ENCODE measurements around the gene SLC12A4. TPM values are rescaled to one million over a fixed set of nuclear protein-coding genes. Genes with fewer than 3 reads are reported as not detected.
"Not testable (repeated sequence)": the region's sequence is repeated elsewhere in the genome, so short reads cannot be mapped to it uniquely, and the experiment has no call there.

SLC12A4 gene
- total and polyA plus RNA-seq, 5 donors = 49.3 to 114 (median 65.1) TPM

DNA sequence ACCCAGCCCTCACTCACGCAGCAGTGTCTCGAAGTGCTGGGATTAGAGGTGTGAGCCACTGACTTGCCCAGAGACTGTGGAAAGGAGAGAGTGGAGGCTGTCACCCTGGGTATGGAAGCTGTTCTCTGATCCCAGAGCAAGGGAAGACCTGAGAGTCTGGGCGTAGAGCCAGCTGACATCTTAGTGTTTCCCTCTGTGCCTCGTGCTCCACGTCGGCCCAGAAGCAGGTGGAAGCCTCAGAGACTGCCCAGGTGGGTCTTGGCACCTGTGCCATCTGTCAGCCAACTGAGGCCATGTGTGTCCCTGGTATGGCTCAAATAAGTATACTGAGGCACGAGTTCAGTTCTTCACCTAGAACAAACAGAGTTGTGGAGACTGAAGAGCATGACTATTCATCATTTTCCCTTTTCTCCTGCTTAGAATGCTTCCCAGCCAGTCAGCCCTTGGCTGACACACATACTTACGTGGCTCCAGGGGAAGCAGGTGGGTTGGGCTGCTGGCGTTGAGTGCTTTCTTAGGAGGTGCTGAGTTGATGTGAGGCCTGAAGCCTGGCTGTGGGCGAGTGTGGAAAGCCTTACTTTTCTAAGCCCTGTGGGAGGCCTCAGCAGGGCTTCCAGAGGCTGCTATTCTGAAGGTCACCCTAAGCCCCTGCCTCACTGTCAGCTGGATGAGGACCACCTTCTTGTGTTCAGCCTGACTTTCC is 44.9 kb downstream of the SLC12A4 start:
- H3K4me1 ChIP-seq (ENCODE audit: control insufficient read depth, insufficient read depth, low read length) = peaks cover 9% of the 10 kb centered on the region
- H3K4me3 ChIP-seq (ENCODE audit: low read length) = no peak overlapping the region
- no peaks in the 10 kb centered on the region for H3K27me3 ChIP-seq (ENCODE audit: control insufficient read depth, insufficient read depth)
- intact Hi-C loops (cut with DNase I) = no loop called here
- H3K27ac ChIP-seq (ENCODE audit: low read length) = no peak overlapping the region
- H3K9me3 ChIP-seq (ENCODE audit: control insufficient read depth, low read length) = no peaks in the 10 kb centered on the region
- DNase-seq (no peak), ATAC-seq (no peak)
- WGBS = 60% methylated on average over 10 of the region's 10 CpGs

DNA sequence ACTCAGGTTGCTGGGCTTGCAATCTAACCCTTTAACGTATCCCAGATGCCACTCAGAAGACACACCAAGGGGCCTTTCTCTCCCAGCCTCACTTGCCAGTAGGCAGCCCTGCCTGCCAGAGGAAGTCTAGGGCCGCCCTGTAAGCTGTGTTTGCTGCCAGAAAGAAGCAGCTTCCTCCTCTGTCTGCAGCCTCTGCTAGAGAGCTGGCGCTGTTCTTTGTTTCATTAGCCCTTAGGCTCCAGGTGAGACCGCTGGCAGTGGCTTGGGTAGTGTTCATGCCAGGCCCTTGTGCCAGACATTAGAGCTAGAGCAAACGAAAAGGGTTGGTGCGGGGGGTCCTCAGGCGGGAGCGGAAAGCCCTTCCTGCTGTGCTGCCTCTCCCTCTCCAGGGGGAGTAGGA is 45.7 kb downstream of the SLC12A4 start:
- peaks cover 9% of the 10 kb centered on the region for H3K4me1 ChIP-seq (ENCODE audit: control insufficient read depth, insufficient read depth, low read length)
- ATAC-seq = no peak
- DNase-seq = no peak
- WGBS = 78% methylated on average over 8 of the region's 8 CpGs
- H3K27me3 ChIP-seq (ENCODE audit: control insufficient read depth, insufficient read depth) = no peaks in the 10 kb centered on the region
- no peaks in the 10 kb centered on the region for H3K9me3 ChIP-seq (ENCODE audit: control insufficient read depth, low read length)
- intact Hi-C loops (cut with DNase I) = no loop called here
- H3K27ac ChIP-seq (ENCODE audit: low read length) = peak overlapping the region; percentile 16
- no peak overlapping the region for H3K4me3 ChIP-seq (ENCODE audit: low read length)

DNA sequence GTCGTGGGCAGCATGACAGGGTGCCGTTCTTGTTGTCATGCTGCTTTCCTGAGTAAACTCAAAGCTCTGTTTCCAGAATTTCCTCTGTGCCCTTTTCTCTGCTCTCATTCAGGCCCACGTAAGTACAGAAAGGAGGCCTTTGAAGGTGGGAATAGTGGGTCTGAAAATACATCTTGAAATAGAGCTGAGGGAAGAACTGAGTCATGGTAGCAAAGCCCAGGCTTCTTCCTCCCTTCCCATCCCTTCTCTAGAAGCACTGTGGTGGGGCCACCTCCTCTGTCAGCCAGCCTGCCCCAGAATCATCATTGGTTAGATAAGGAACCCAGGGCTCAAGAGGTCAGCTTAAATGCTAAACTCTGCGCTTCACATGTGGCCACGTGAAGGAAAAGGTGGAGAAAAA is 46.2 kb downstream of the SLC12A4 start:
- ATAC-seq = peak in 1 of 2 donors; percentile 18
- intact Hi-C loops (cut with DNase I) = no loop called here
- Histone ChIP-seq H3K9me3 (ENCODE audit: control insufficient read depth, low read length) (no peaks in the 10 kb centered on the region), H3K27ac (ENCODE audit: low read length) (no peak overlapping the region), H3K27me3 (ENCODE audit: control insufficient read depth, insufficient read depth) (no peaks in the 10 kb centered on the region), H3K4me3 (ENCODE audit: low read length) (no peak overlapping the region), H3K4me1 (ENCODE audit: control insufficient read depth, insufficient read depth, low read length) (peaks cover 10% of the 10 kb centered on the region)
- no peak for DNase-seq
- 69% methylated on average over 5 of the region's 5 CpGs for WGBS

DNA sequence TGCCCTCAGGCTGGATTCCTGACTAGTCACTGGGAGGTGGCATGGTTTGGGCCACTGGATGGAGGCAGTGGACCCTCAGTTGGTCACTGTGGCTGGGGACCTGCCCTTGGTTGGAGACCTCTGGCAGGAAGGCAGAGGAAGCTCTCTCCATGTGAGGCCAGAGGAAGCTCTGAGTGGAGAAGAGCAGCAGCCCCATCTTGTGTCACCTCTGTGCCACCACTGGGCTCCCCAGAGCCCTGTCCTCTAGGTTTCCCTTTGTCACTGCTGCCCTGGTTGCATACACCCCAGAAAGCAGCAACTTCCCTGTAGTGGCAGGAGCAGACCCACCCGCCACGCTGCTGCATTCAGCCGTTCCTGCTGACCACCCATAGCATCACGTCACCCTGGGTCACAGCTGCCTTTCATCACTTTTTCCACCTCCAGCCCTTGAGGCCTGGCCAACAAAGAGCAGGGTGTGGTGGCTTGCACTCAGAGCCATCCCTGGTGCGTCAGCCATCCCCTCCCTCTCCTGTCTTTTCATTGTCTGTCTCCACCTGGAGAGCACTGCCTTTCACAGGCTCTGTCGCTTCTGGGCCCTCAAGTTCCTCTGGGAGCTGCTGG is 48.7 kb downstream of the SLC12A4 start:
- DNase-seq (peak in 1 of 3 donors; percentile 49), ATAC-seq (peak in 1 of 2 donors; percentile 64)
- 72% methylated on average over 6 of the region's 6 CpGs for WGBS
- H3K4me1 ChIP-seq (ENCODE audit: control insufficient read depth, insufficient read depth, low read length) = peaks cover 14% of the 10 kb centered on the region
- intact Hi-C loops (cut with DNase I) = loop anchor here in 1 of 4 donors (5.0 kb wide), 1 partner anchor 87 kb away; no protein-coding TSS in a partner anchor
- no peaks in the 10 kb centered on the region for H3K27me3 ChIP-seq (ENCODE audit: control insufficient read depth, insufficient read depth)
- no peaks in the 10 kb centered on the region for H3K9me3 ChIP-seq (ENCODE audit: control insufficient read depth, low read length)
- peak overlapping the region; percentile 7 for H3K27ac ChIP-seq (ENCODE audit: low read length)
- H3K4me3 ChIP-seq (ENCODE audit: low read length) = no peak overlapping the region

DNA sequence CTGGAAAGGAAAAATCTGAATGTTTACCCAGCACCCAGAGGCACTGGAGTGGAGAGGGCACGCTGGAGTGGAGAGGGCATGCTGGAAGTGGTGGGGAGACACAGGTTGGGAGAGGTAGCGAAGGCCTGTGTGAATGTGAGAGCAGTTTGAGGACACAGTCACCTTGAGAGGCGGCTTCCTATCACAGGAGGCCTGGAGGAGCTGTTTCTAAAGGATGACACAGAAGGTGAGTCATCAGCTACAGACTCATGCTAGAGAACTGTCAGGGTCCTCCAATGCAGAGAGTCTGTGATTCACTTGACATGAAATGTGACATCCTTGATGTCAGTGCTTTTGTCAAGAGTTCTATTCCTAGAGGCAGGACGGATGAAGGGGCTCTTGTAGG is 50.6 kb downstream of the SLC12A4 start:
- no peak for DNase-seq
- WGBS = 68% methylated on average over 4 of the region's 4 CpGs
- H3K4me1 ChIP-seq (ENCODE audit: control insufficient read depth, insufficient read depth, low read length) = peaks cover 9% of the 10 kb centered on the region
- intact Hi-C loops (cut with DNase I) = loop anchor here in 1 of 4 donors (5.0 kb wide), 1 partner anchor 86 kb away; no protein-coding TSS in a partner anchor
- no peaks in the 10 kb centered on the region for H3K27me3 ChIP-seq (ENCODE audit: control insufficient read depth, insufficient read depth)
- peak; percentile 32 to 76 for ATAC-seq
- no peaks in the 10 kb centered on the region for H3K9me3 ChIP-seq (ENCODE audit: control insufficient read depth, low read length)
- no peak overlapping the region for H3K4me3 ChIP-seq (ENCODE audit: low read length)
- H3K27ac ChIP-seq (ENCODE audit: low read length) = peak overlapping the region; percentile 89

DNA sequence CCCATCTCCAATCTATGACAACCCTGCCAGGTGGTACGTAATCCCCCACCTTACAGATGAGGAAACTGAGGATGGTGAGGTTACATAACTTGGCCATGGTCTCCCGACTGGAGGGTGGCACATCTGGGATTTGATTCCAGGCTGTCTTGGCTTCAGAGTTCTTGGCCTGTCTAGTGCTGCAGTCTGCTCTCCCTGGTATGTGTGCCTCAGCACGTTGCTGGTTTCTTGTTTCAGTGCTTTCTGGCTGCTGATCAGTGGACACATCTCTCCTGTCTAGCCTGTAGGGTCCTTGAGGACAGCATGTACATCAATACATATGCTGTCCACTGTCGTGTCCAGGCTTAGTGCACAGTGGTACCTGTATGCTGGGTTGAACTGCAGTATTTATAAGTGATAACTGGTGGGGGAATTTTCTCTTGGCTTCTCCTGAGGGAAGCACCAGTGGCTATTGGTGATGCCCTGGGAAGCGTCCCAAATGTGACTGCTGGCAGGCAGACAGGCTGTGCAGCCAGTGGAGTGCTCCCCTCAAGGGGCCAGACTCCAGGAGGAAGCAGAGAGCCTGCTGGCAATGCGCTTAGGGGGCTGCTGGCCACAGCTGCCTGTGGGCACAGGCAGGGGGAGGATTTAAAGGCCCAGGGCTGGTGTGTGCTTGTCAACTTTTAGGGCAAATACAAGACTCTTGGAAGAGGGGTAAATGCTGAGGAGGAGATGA is 51.1 kb downstream of the SLC12A4 start:
- H3K4me1 ChIP-seq (ENCODE audit: control insufficient read depth, insufficient read depth, low read length) = peaks cover 9% of the 10 kb centered on the region
- H3K27me3 ChIP-seq (ENCODE audit: control insufficient read depth, insufficient read depth) = no peaks in the 10 kb centered on the region
- intact Hi-C loops (cut with DNase I) = loop anchor here in 1 of 4 donors (5.0 kb wide), 1 partner anchor 85 kb away; no protein-coding TSS in a partner anchor
- peak; percentile 61 to 76 for ATAC-seq
- H3K9me3 ChIP-seq (ENCODE audit: control insufficient read depth, low read length) = no peaks in the 10 kb centered on the region
- H3K4me3 ChIP-seq (ENCODE audit: low read length) = no peak overlapping the region
- peak; percentile 68 to 90 (median 86) for DNase-seq
- H3K27ac ChIP-seq (ENCODE audit: low read length) = peak overlapping the region; percentile 82
- WGBS = 39% methylated on average over 6 of the region's 6 CpGs

DNA sequence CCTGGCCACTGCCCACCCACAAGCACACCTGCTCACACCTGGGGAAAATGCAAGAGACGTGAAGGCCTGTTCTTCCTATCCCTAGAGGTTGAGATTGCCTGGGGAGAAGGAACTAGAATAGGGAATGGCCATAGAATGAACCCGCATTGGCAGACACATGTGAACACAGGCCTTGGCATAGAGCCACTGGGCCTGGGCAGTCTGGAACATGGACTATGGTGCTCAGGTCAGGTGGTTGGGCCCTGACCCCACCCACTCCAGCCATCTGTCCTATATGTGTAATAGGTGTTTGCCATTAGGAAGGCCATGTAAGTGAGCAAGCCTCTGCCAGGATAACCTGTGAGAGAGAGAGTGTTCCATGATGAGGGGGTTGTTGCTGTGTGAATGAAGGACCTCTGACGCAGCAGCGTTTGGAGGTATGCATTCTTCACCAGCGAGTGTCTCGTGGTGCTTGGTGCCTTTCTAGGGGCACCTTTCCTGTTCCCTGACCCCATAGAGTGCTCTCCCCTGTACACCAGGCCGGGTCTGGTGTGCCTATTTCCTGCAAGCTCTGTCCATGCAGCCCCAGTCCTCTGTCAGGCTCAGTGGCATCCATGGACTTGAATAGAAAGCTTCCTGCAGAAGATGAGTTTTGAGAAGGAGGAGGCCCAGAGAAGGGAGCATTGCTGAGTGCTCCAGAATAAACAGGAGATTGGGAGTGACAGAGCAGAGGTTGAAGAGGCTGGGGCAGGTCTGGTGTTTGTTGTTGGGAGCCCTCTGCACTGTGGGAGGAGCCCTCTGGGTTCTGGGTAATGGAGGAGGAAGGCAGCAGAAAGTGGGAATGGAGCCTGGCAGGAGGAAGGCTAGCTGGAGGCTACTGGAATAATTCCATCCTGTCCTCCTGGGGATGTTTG is 52.4 kb downstream of the SLC12A4 start:
- H3K4me3 ChIP-seq (ENCODE audit: low read length) = no peak overlapping the region

DNA sequence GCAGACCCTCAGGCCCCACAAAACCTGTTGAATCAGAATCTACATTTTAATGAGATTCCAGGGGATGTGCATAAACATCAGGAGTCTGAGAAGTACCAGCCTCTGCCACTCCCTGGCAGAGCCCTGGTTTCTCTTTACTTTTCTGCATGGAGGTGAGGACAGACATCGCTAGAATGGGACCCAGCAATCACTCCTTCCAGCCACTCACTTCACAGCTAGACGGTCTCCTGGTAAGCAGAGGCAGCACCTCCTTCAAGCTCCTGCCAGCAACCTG is 53.0 kb downstream of the SLC12A4 start:
- not testable (repeated sequence) for H3K4me3 ChIP-seq (ENCODE audit: low read length); H3K27ac ChIP-seq (ENCODE audit: low read length); H3K4me1 ChIP-seq (ENCODE audit: control insufficient read depth, insufficient read depth, low read length); DNase-seq; H3K27me3 ChIP-seq (ENCODE audit: control insufficient read depth, insufficient read depth); H3K9me3 ChIP-seq (ENCODE audit: control insufficient read depth, low read length); ATAC-seq
- intact Hi-C loops (cut with DNase I) = loop anchor here in 1 of 4 donors (5.0 kb wide), 1 partner anchor 83 kb away; no protein-coding TSS in a partner anchor
- WGBS = 63% methylated on average over 2 of the region's 2 CpGs

More for the DNA sequence above, 52.4 kb downstream of the SLC12A4 start:
- peaks cover 9% of the 10 kb centered on the region for H3K4me1 ChIP-seq (ENCODE audit: control insufficient read depth, insufficient read depth, low read length)
- H3K27me3 ChIP-seq (ENCODE audit: control insufficient read depth, insufficient read depth) = no peaks in the 10 kb centered on the region
- no peaks in the 10 kb centered on the region for H3K9me3 ChIP-seq (ENCODE audit: control insufficient read depth, low read length)
- ATAC-seq (no peak), DNase-seq (no peak)
- no peak overlapping the region for H3K27ac ChIP-seq (ENCODE audit: low read length)
- intact Hi-C loops (cut with DNase I) = loop anchor here in 1 of 4 donors (5.0 kb wide), 1 partner anchor 84 kb away; no protein-coding TSS in a partner anchor
- 79% methylated on average over 7 of the region's 7 CpGs for WGBS

DNA sequence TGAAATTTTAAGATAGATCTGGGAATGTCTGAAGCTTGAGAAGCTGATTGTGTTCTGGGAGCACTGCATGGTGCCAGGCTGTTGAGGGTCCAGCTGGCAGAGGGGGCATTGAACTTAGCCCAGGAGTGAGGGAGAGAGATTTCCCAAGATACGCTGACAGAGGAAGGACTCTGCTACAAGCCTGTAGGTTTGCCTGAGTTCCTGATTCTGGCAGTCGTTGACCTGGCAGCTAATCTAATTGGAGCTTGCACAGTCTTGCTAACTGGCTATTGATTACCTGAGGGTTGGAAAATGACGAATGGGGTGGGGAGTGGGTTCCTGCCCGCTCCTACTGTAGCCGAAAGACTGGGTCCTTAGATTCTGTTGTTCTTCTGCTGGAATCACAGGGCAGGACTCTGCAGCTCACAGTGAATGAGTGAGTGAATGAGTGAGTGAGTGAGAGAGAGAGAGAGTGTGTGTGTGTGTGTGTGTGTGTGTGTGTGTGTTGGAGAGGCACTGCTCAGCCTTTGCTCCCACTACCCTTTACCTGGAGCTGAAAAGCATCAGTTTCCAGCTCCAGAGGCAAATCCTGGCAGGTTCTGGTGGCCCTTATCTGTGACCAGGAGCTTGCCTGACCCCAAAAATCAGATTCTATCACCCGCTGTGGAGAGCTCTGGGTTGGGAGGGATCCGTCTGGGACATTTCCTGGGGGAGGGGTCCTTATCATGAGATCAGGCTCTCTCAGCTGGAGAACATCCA is 53.5 kb downstream of the SLC12A4 start:
- whole genome bisulfite sequencing = 74% methylated on average over 7 of the region's 7 CpGs
- Histone ChIP-seq H3K27ac (ENCODE audit: low read length) (no peak overlapping the region), H3K27me3 (ENCODE audit: control insufficient read depth, insufficient read depth) (no peaks in the 10 kb centered on the region), H3K4me1 (ENCODE audit: control insufficient read depth, insufficient read depth, low read length) (peaks cover 9% of the 10 kb centered on the region), H3K9me3 (ENCODE audit: control insufficient read depth, low read length) (no peaks in the 10 kb centered on the region), H3K4me3 (ENCODE audit: low read length) (no peak overlapping the region)
- intact Hi-C loops (cut with DNase I) = loop anchor here in 1 of 4 donors (5.0 kb wide), 1 partner anchor 83 kb away; no protein-coding TSS in a partner anchor
- DNase-seq = no peak
- no peak for ATAC-seq

DNA sequence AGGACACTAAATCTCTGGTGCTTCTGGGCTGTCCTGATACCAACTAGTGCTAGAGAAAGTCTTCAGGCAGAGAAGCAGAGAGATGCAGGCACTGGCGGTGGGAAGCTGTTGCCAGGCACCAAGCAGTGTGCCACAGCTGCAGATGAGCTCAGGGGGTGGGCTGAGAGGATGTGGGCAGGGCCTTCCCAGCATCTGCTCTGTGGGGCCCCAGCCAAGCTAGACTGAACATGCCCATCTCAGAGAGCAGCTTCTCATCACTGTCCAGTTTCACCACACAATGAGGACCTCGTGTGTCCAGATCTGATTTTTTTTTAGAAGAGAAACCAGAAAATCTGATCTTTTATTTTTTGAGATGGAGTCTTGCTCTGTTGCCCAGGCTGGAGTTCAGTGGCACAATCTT is 58.3 kb downstream of the SLC12A4 start:
- H3K4me1 ChIP-seq (ENCODE audit: control insufficient read depth, insufficient read depth, low read length) = no peaks in the 10 kb centered on the region
- intact Hi-C loops (cut with DNase I) = no loop called here
- H3K9me3 ChIP-seq (ENCODE audit: control insufficient read depth, low read length) = no peaks in the 10 kb centered on the region
- no peak for DNase-seq
- ATAC-seq = no peak
- WGBS = 66% methylated on average over 2 of the region's 2 CpGs
- no peak overlapping the region for H3K4me3 ChIP-seq (ENCODE audit: low read length)
- no peaks in the 10 kb centered on the region for H3K27me3 ChIP-seq (ENCODE audit: control insufficient read depth, insufficient read depth)
- no peak overlapping the region for H3K27ac ChIP-seq (ENCODE audit: low read length)
